ENCODE results near the gene MCU. TPM values are rescaled to one million over a fixed set of nuclear protein-coding genes. Genes with fewer than 3 reads are reported as not detected.
A peak's percentile ranks its signal among the peaks of the same experiment; 100 is the strongest.

The MCU gene
- total and polyA plus RNA-seq, 7 donors, result 32.4 to 118 (median 66.1) TPM

GRCh38 chr10:72800741-72801092 is 108.8 kb downstream of the MCU start:
- 86 to 91% (median 90%) methylated on average over 6 of the region's 6 CpGs for WGBS, 3 donors

DNA sequence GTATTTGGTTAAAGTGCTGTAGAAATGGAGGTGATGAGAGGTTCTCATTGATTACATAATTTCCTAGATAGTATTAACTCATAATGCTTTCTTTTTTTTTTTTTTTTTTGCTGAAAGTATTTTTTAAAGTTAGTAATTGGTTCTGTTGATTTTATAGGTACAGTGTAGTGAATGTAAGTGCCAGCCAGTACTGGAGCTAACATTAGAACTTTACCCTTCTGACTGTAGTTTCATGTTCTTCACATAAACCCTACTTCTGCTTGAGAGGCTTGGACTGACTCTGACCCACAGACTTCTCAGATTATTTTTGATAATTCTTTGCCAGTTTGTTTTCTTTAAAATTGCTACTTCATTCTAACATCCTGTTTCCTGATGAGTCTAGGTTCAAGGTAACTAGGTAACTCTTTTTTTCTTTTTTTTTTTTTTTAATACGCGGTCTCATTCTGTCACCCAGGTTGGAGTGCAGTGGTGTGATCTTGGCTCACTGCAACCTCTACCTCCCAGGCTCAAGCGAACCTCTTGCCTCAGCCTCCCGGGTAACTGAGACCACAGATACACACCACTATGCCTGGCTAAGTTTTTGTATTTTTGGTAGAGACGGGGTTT is 109.4 kb downstream of the MCU start:
- Histone ChIP-seq H3K4me1 (peaks cover 29% of the 10 kb centered on the region), H3K4me3 (no peak overlapping the region), H3K36me3 (ENCODE audit: insufficient read depth in 1 of 2, low read depth in 1 of 2) (no peaks in the 10 kb centered on the region), H3K27me3 (ENCODE audit: insufficient read depth in 3 of 3, low read length in 2 of 3) (no peaks in the 10 kb centered on the region), H3K27ac (no peak overlapping the region), H3K9me3 (no peaks in the 10 kb centered on the region)
- DNase-seq (no peak), ATAC-seq (peak in 2 of 4 donors; percentile 28 to 39)
- 93 to 99% (median 97%) methylated on average over 5 of the region's 5 CpGs for WGBS, 3 donors
- TF ChIP-seq, protein P1, sequence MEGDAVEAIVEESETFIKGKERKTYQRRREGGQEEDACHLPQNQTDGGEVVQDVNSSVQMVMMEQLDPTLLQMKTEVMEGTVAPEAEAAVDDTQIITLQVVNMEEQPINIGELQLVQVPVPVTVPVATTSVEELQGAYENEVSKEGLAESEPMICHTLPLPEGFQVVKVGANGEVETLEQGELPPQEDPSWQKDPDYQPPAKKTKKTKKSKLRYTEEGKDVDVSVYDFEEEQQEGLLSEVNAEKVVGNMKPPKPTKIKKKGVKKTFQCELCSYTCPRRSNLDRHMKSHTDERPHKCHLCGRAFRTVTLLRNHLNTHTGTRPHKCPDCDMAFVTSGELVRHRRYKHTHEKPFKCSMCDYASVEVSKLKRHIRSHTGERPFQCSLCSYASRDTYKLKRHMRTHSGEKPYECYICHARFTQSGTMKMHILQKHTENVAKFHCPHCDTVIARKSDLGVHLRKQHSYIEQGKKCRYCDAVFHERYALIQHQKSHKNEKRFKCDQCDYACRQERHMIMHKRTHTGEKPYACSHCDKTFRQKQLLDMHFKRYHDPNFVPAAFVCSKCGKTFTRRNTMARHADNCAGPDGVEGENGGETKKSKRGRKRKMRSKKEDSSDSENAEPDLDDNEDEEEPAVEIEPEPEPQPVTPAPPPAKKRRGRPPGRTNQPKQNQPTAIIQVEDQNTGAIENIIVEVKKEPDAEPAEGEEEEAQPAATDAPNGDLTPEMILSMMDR (IDR thresholded peaks at IDR 0.05), result no peak
- intact Hi-C loops (cut with DNase I), result no loop called here

More at GRCh38 chr10:72800741-72801092, 108.8 kb downstream of the MCU start:
- Histone ChIP-seq H3K4me1 (peaks cover 29% of the 10 kb centered on the region), H3K9me3 (no peaks in the 10 kb centered on the region), H3K4me3 (no peak overlapping the region), H3K27ac (no peak overlapping the region), H3K36me3 (ENCODE audit: insufficient read depth in 1 of 2, low read depth in 1 of 2) (no peaks in the 10 kb centered on the region), H3K27me3 (ENCODE audit: insufficient read depth in 3 of 3, low read length in 2 of 3) (no peaks in the 10 kb centered on the region)
- DNase-seq (no peak), ATAC-seq (no peak)
- TF ChIP-seq, protein P1 (IDR thresholded peaks at IDR 0.05), result no peak
- intact Hi-C loops (cut with DNase I), result no loop called here

- H3K9me3 ChIP-seq, result no peaks in the 10 kb centered on the region
- ATAC-seq, result peak in 1 of 4 donors; percentile 48
- intact Hi-C loops (cut with DNase I), result no loop called here
These were observed 110.4 kb downstream of the MCU start for GRCh38 chr10:72802332-72802731.

GRCh38 chr10:72802763-72803505 is 111.0 kb downstream of the MCU start:
- Histone ChIP-seq H3K4me1 (peaks cover 36% of the 10 kb centered on the region), H3K27ac (no peak overlapping the region), H3K27me3 (ENCODE audit: insufficient read depth in 3 of 3, low read length in 2 of 3) (no peaks in the 10 kb centered on the region), H3K36me3 (ENCODE audit: insufficient read depth in 1 of 2, low read depth in 1 of 2) (no peaks in the 10 kb centered on the region), H3K9me3 (no peaks in the 10 kb centered on the region), H3K4me3 (peak overlapping the region; percentile 15)
- DNase-seq (no peak), ATAC-seq (peak in 3 of 4 donors; percentile 59 to 68 (median 68))
- TF ChIP-seq, protein P1 (IDR thresholded peaks at IDR 0.05), result no peak
- intact Hi-C loops (cut with DNase I), result no loop called here
- 11 to 18% (median 14%) methylated on average over 4 of the region's 4 CpGs for WGBS, 3 donors

More at GRCh38 chr10:72802332-72802731, 110.4 kb downstream of the MCU start:
- no peak for DNase-seq
- Histone ChIP-seq H3K4me1 (peaks cover 29% of the 10 kb centered on the region), H3K36me3 (ENCODE audit: insufficient read depth in 1 of 2, low read depth in 1 of 2) (no peaks in the 10 kb centered on the region), H3K27me3 (ENCODE audit: insufficient read depth in 3 of 3, low read length in 2 of 3) (no peaks in the 10 kb centered on the region), H3K4me3 (no peak overlapping the region), H3K27ac (no peak overlapping the region)
- WGBS, 3 donors, result 88 to 95% (median 90%) methylated on average over 2 of the region's 2 CpGs
- TF ChIP-seq, protein P1 (IDR thresholded peaks at IDR 0.05), result no peak
